K562 (cell line): ENCODE results near the gene MYRIP. TPM values are rescaled to one million over a fixed set of nuclear protein-coding genes. Genes with fewer than 3 reads are reported as not detected.

Experiments used
- ELF4 ChIP-seq: fragments of 450-650 bp; formaldehyde crosslinking; IDR thresholded peaks from 2 replicates; pipeline ENCODE4 v1.4.0; 2022; ENCODE audit warnings: missing genetic modification characterization
- ELK1 ChIP-seq: sonication (generic); formaldehyde crosslinking; IDR thresholded peaks from 2 replicates; pipeline ENCODE4 v1.8.1; 2022; ENCODE audit warnings: missing genetic modification reagents
- HMBOX1 ChIP-seq: sonication (generic); IDR thresholded peaks from 2 replicates; pipeline ENCODE4 v1.6.1; 2016
- MYC ChIP-seq, 2 experiments: fragments of 250-450 bp in 1 of 2; sonication (Bioruptor Pico) in 1 of 2; IDR thresholded peaks; 2 replicates each; pipeline versions ENCODE4 v1.5.1 to v1.6.1; 2012 to 2021; ENCODE audit warnings: low read depth in 2 of 2, borderline replicate concordance in 1 of 2, improper control_type of control experiment in 1 of 2, low read length in 1 of 2, mild to moderate bottlenecking in 1 of 2, moderate library complexity in 1 of 2
- ZNF518B ChIP-seq: fragments of 250-450 bp; sonication (Bioruptor Pico); IDR thresholded peaks from 2 replicates; pipeline ENCODE4 v1.5.0; 2021; ENCODE audit warnings: mild to moderate bottlenecking, moderate library complexity
- polyA plus RNA-seq, 8 experiments: library from polyadenylated mRNA; depleted of rRNA in 4 of 8; stranded (reverse) in 5 of 8; unstranded in 3 of 8; fragments of >200 nt; fragmentation: Nextera tagmentation in 2 of 8; fragmentation: Illumina TruSeq in 1 of 8; extraction: Ambion mirVana in 2 of 8; extraction: Trizol in 1 of 8; gene quantifications; 2 replicates each; pipeline versions ENCODE4 v1.2.1 to v1.2.3, GENCODE V29; 2011 to 2014; ENCODE audit warnings: inconsistent platforms in 1 of 8, missing spikeins in 1 of 8
- total RNA-seq, 7 experiments: library from RNA; depleted of rRNA in 6 of 7; stranded (reverse); fragments of >200 nt in 6 of 7; fragmentation: Illumina TruSeq in 2 of 7; extraction: Trizol in 2 of 7; gene quantifications; 2 replicates each; pipeline versions ENCODE4 v1.2.1 to v1.2.3, GENCODE V29; 2011 to 2021; ENCODE audit warnings: low replicate concordance in 1 of 7

The MYRIP gene
- total and polyA plus RNA-seq, 9 of the 15 experiments (the other 6 are each of a cell fraction or from before 2014, with no cell fraction given) = 0.03 to 0.12 TPM; not detected in 7

GRCh38 chr3:39794880-39795279, 14.5 kb upstream of the MYRIP start (continued):
- TF ChIP-seq ZNF518B = no peak
- TF ChIP-seq ELK1 (CRISPR knock-in tag) = no peak
- TF ChIP-seq ELF4 = no peak
- no peak for TF ChIP-seq MYC (IDR thresholded peaks at IDR 0.05; ENCODE audit: low read depth, low read length)
- no peak for TF ChIP-seq MYC (CRISPR knock-in tag; IDR thresholded peaks at IDR 0.05; ENCODE audit: borderline replicate concordance, low read depth)
- no peak for TF ChIP-seq HMBOX1
